ENCODE results near the gene GALNT2.

The GALNT2 gene

GRCh38 chr1:230072866-230073265 lies 5.8 kb downstream of the GALNT2 start:
- Histone ChIP-seq H3K27ac (ENCODE audit: low read length) (no peak overlapping the region), H3K4me3 (ENCODE audit: low read length in 2 of 2) (no peak overlapping the region), H3K36me3 (ENCODE audit: control insufficient read depth in 2 of 2, insufficient read depth in 2 of 2, low read length in 2 of 2) (peaks cover 0 to 3% of the 10 kb centered on the region in 2 donors), H3K9ac (ENCODE audit: low read length in 2 of 2) (no peak overlapping the region), H3K9me3 (ENCODE audit: control insufficient read depth in 2 of 2, low read length in 2 of 2) (no peaks in the 10 kb centered on the region), H3K27me3 (ENCODE audit: control insufficient read depth in 1 of 2, insufficient read depth in 2 of 2, low read length in 2 of 2) (no peaks in the 10 kb centered on the region), H3K4me1 (ENCODE audit: control insufficient read depth, insufficient read depth, low read length) (peaks cover 72% of the 10 kb centered on the region)

GRCh38 chr1:230073371-230074035 lies 6.5 kb downstream of the GALNT2 start:
- Histone ChIP-seq H3K27ac (ENCODE audit: low read length) (no peak overlapping the region), H3K9me3 (ENCODE audit: control insufficient read depth in 2 of 2, low read length in 2 of 2) (no peaks in the 10 kb centered on the region), H3K4me3 (ENCODE audit: low read length in 2 of 2) (peak overlapping the region in 1 of 2 donors; percentile 35), H3K9ac (ENCODE audit: low read length in 2 of 2) (no peak overlapping the region), H3K27me3 (ENCODE audit: control insufficient read depth in 1 of 2, insufficient read depth in 2 of 2, low read length in 2 of 2) (no peaks in the 10 kb centered on the region), H3K4me1 (ENCODE audit: control insufficient read depth, insufficient read depth, low read length) (peaks cover 71% of the 10 kb centered on the region), H3K36me3 (ENCODE audit: control insufficient read depth in 2 of 2, insufficient read depth in 2 of 2, low read length in 2 of 2) (peaks cover 0 to 3% of the 10 kb centered on the region in 2 donors)

GRCh38 chr1:230074270-230074669 lies 7.2 kb downstream of the GALNT2 start:
- no peaks in the 10 kb centered on the region for H3K9me3 ChIP-seq (ENCODE audit: control insufficient read depth in 2 of 2, low read length in 2 of 2)
- H3K4me3 ChIP-seq (ENCODE audit: low read length in 2 of 2): no peak overlapping the region
- H3K27ac ChIP-seq (ENCODE audit: low read length): no peak overlapping the region
- peaks cover 0 to 3% of the 10 kb centered on the region in 2 donors for H3K36me3 ChIP-seq (ENCODE audit: control insufficient read depth in 2 of 2, insufficient read depth in 2 of 2, low read length in 2 of 2)
- H3K27me3 ChIP-seq (ENCODE audit: control insufficient read depth in 1 of 2, insufficient read depth in 2 of 2, low read length in 2 of 2): no peaks in the 10 kb centered on the region
- H3K4me1 ChIP-seq (ENCODE audit: control insufficient read depth, insufficient read depth, low read length): peaks cover 66% of the 10 kb centered on the region
- no peak overlapping the region for H3K9ac ChIP-seq (ENCODE audit: low read length in 2 of 2)

- H3K4me1 ChIP-seq (ENCODE audit: control insufficient read depth, insufficient read depth, low read length): peaks cover 66% of the 10 kb centered on the region
- no peak overlapping the region for H3K27ac ChIP-seq (ENCODE audit: low read length)
- H3K9me3 ChIP-seq (ENCODE audit: control insufficient read depth in 2 of 2, low read length in 2 of 2): no peaks in the 10 kb centered on the region
- no peak overlapping the region for H3K9ac ChIP-seq (ENCODE audit: low read length in 2 of 2)
- no peaks in the 10 kb centered on the region for H3K27me3 ChIP-seq (ENCODE audit: control insufficient read depth in 1 of 2, insufficient read depth in 2 of 2, low read length in 2 of 2)
- H3K36me3 ChIP-seq (ENCODE audit: control insufficient read depth in 2 of 2, insufficient read depth in 2 of 2, low read length in 2 of 2): peaks cover 0 to 3% of the 10 kb centered on the region in 2 donors
- H3K4me3 ChIP-seq (ENCODE audit: low read length in 2 of 2): no peak overlapping the region
Observed at GRCh38 chr1:230074762-230075161, 7.7 kb downstream of the GALNT2 start.

GRCh38 chr1:230076121-230076520 lies 9.1 kb downstream of the GALNT2 start:
- Histone ChIP-seq H3K4me3 (ENCODE audit: low read length in 2 of 2) (no peak overlapping the region), H3K4me1 (ENCODE audit: control insufficient read depth, insufficient read depth, low read length) (peaks cover 62% of the 10 kb centered on the region), H3K27ac (ENCODE audit: low read length) (no peak overlapping the region), H3K9me3 (ENCODE audit: control insufficient read depth in 2 of 2, low read length in 2 of 2) (no peaks in the 10 kb centered on the region), H3K9ac (ENCODE audit: low read length in 2 of 2) (no peak overlapping the region), H3K36me3 (ENCODE audit: control insufficient read depth in 2 of 2, insufficient read depth in 2 of 2, low read length in 2 of 2) (peaks cover 0 to 3% of the 10 kb centered on the region in 2 donors), H3K27me3 (ENCODE audit: control insufficient read depth in 1 of 2, insufficient read depth in 2 of 2, low read length in 2 of 2) (no peaks in the 10 kb centered on the region)

GRCh38 chr1:230077011-230077410 lies 10.0 kb downstream of the GALNT2 start:
- peaks cover 0 to 3% of the 10 kb centered on the region in 2 donors for H3K36me3 ChIP-seq (ENCODE audit: control insufficient read depth in 2 of 2, insufficient read depth in 2 of 2, low read length in 2 of 2)
- no peaks in the 10 kb centered on the region for H3K9me3 ChIP-seq (ENCODE audit: control insufficient read depth in 2 of 2, low read length in 2 of 2)
- no peaks in the 10 kb centered on the region for H3K27me3 ChIP-seq (ENCODE audit: control insufficient read depth in 1 of 2, insufficient read depth in 2 of 2, low read length in 2 of 2)
- no peak overlapping the region for H3K9ac ChIP-seq (ENCODE audit: low read length in 2 of 2)
- no peak overlapping the region for H3K27ac ChIP-seq (ENCODE audit: low read length)
- H3K4me3 ChIP-seq (ENCODE audit: low read length in 2 of 2): no peak overlapping the region
- H3K4me1 ChIP-seq (ENCODE audit: control insufficient read depth, insufficient read depth, low read length): peaks cover 60% of the 10 kb centered on the region

GRCh38 chr1:230077436-230078213 lies 10.6 kb downstream of the GALNT2 start:
- no peaks in the 10 kb centered on the region for H3K27me3 ChIP-seq (ENCODE audit: control insufficient read depth in 1 of 2, insufficient read depth in 2 of 2, low read length in 2 of 2)
- H3K4me1 ChIP-seq (ENCODE audit: control insufficient read depth, insufficient read depth, low read length): peaks cover 59% of the 10 kb centered on the region
- no peaks in the 10 kb centered on the region for H3K9me3 ChIP-seq (ENCODE audit: control insufficient read depth in 2 of 2, low read length in 2 of 2)
- no peak overlapping the region for H3K9ac ChIP-seq (ENCODE audit: low read length in 2 of 2)
- H3K27ac ChIP-seq (ENCODE audit: low read length): no peak overlapping the region
- no peak overlapping the region for H3K4me3 ChIP-seq (ENCODE audit: low read length in 2 of 2)
- peaks cover 0 to 3% of the 10 kb centered on the region in 2 donors for H3K36me3 ChIP-seq (ENCODE audit: control insufficient read depth in 2 of 2, insufficient read depth in 2 of 2, low read length in 2 of 2)

- Histone ChIP-seq H3K4me3 (ENCODE audit: low read length in 2 of 2) (peak overlapping the region in 1 of 2 donors; percentile 15), H3K27ac (ENCODE audit: low read length) (peak overlapping the region; percentile 11), H3K36me3 (ENCODE audit: control insufficient read depth in 2 of 2, insufficient read depth in 2 of 2, low read length in 2 of 2) (peaks cover 0 to 3% of the 10 kb centered on the region in 2 donors), H3K4me1 (ENCODE audit: control insufficient read depth, insufficient read depth, low read length) (peaks cover 57% of the 10 kb centered on the region), H3K27me3 (ENCODE audit: control insufficient read depth in 1 of 2, insufficient read depth in 2 of 2, low read length in 2 of 2) (no peaks in the 10 kb centered on the region), H3K9me3 (ENCODE audit: control insufficient read depth in 2 of 2, low read length in 2 of 2) (no peaks in the 10 kb centered on the region), H3K9ac (ENCODE audit: low read length in 2 of 2) (no peak overlapping the region)
Observed at GRCh38 chr1:230079199-230080024, 12.4 kb downstream of the GALNT2 start.

- peaks cover 64% of the 10 kb centered on the region for H3K4me1 ChIP-seq (ENCODE audit: control insufficient read depth, insufficient read depth, low read length)
- no peak overlapping the region for H3K9ac ChIP-seq (ENCODE audit: low read length in 2 of 2)
- H3K36me3 ChIP-seq (ENCODE audit: control insufficient read depth in 2 of 2, insufficient read depth in 2 of 2, low read length in 2 of 2): peaks cover 0 to 3% of the 10 kb centered on the region in 2 donors
- no peak overlapping the region for H3K27ac ChIP-seq (ENCODE audit: low read length)
- H3K27me3 ChIP-seq (ENCODE audit: control insufficient read depth in 1 of 2, insufficient read depth in 2 of 2, low read length in 2 of 2): no peaks in the 10 kb centered on the region
- no peak overlapping the region for H3K4me3 ChIP-seq (ENCODE audit: low read length in 2 of 2)
- H3K9me3 ChIP-seq (ENCODE audit: control insufficient read depth in 2 of 2, low read length in 2 of 2): no peaks in the 10 kb centered on the region
Observed at GRCh38 chr1:230080822-230081221, 13.8 kb downstream of the GALNT2 start.

GRCh38 chr1:230081751-230082150 lies 14.7 kb downstream of the GALNT2 start:
- Histone ChIP-seq H3K9me3 (ENCODE audit: control insufficient read depth in 2 of 2, low read length in 2 of 2) (no peaks in the 10 kb centered on the region), H3K27ac (ENCODE audit: low read length) (no peak overlapping the region), H3K9ac (ENCODE audit: low read length in 2 of 2) (no peak overlapping the region), H3K4me3 (ENCODE audit: low read length in 2 of 2) (no peak overlapping the region), H3K36me3 (ENCODE audit: control insufficient read depth in 2 of 2, insufficient read depth in 2 of 2, low read length in 2 of 2) (no peaks in the 10 kb centered on the region), H3K4me1 (ENCODE audit: control insufficient read depth, insufficient read depth, low read length) (peaks cover 70% of the 10 kb centered on the region), H3K27me3 (ENCODE audit: control insufficient read depth in 1 of 2, insufficient read depth in 2 of 2, low read length in 2 of 2) (no peaks in the 10 kb centered on the region)

All from stomach smooth muscle (tissue), 2 donors.